ENCODE results near the gene ADGRF5.

GRCh38 chr6:46954837-46955451 lies 33.2 kb upstream of the ADGRF5 start:
- TF ChIP-seq CTCF (IDR thresholded peaks at IDR 0.05) (no peak), ZFX (IDR thresholded peaks at IDR 0.05; ENCODE audit: borderline replicate concordance) (no peak)

Measured in 22Rv1 (cell line).